DMS 273 (cell line): ENCODE data around the gene CEP78.
A peak's percentile ranks its signal among the peaks of the same experiment; 100 is the strongest.
"Not testable (repeated sequence)": the region's sequence is repeated elsewhere in the genome, so short reads cannot be mapped to it uniquely, and the experiment has no call there.

Source experiments
- DNase-seq: peaks from one replicate; lab custom pipeline; 2025; ENCODE audit not compliant: unreplicated experiment; lab: John Stamatoyannopoulos, UW

Gene CEP78

DNA sequence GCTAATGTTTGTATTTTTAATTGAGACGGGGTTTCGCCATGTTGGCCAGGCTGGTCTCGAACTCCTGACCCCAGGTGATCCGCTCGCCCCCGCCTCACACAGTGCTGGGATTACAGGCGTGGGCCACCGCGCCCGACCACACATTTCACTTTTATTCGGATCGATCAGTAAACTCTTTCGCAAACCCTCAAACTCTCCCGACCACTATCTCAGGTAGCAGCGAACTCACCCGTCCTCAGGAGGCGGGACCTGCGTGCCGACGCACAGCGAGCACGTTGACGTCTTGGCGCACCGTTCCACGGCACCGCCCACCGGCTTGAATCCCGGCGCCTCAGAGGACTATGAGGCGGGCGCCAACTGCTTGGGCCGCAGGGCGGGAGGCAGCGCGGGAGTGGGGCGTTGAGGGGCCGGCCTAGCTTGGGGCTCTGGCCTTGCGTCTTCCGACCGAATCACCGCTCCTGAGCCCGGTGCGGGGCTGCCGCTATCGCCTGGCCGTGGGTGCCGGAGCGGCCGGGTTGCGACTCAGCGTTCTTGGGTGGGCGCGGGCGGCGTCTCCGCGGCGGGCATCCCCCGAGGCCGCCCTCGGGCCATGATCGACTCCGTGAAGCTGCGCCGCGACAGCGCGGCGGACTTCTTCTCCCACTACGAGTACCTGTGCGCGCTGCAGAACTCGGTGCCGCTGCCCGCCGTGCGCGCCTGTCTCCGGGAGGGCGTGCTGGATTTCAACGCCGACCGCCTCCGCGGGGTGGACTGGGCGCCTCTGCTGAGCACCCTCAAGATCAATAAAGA is at the start of gene CEP78:
Gene CEP78 (plus strand): TSS at position 314 of the 789 bp plus-strand sequence. CDS start 276 bp downstream, at position 590.
- DNase-seq = peak; percentile 97

DNA sequence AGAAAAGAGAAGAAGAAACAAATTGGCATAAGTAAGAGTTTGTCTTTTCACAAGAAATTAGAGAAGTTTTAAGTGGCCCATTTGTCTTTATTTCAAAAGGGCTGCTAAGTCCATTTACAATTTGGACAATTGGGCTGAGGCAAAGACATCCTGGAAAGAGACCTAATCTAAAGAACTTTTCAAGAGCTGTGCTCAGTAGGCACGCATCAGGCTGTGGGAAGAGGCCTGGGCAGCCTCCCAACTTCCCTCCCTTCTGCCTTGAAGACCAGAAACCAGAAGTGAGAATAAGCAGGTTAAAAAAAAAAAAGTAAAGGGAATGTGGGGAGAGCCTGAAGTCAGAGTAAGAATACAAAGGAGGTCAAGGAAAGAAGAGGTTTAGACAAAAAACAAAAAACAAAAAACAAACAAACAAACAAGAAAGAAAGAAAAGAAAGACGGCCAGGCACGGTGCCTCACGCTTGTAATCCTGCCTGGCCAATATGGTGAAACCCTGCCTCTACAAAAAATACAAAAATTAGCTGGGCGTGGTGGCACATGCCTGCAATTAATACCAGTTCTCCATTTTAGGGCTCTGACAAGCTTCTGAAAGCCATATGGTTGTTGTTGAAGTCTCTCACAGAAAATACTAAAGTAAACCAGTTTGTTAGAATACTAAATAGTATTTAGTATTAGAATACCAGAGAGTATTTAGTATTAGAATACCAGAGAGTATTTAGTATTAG is 48.0 kb upstream of the CEP78 start:
- DNase-seq = peak; percentile 22

- no peak for DNase-seq
These were observed 47.3 kb upstream of the CEP78 start for GRCh38 chr9:78188594-78188993.

- no peak for DNase-seq
These were observed 46.9 kb upstream of the CEP78 start for GRCh38 chr9:78189001-78189400.

- no peak for DNase-seq
These were observed 46.4 kb upstream of the CEP78 start for GRCh38 chr9:78189461-78189860.

GRCh38 chr9:78191931-78192330 is 43.9 kb upstream of the CEP78 start:
- DNase-seq = no peak

GRCh38 chr9:78196258-78196657 is 39.6 kb upstream of the CEP78 start:
- no peak for DNase-seq

DNA sequence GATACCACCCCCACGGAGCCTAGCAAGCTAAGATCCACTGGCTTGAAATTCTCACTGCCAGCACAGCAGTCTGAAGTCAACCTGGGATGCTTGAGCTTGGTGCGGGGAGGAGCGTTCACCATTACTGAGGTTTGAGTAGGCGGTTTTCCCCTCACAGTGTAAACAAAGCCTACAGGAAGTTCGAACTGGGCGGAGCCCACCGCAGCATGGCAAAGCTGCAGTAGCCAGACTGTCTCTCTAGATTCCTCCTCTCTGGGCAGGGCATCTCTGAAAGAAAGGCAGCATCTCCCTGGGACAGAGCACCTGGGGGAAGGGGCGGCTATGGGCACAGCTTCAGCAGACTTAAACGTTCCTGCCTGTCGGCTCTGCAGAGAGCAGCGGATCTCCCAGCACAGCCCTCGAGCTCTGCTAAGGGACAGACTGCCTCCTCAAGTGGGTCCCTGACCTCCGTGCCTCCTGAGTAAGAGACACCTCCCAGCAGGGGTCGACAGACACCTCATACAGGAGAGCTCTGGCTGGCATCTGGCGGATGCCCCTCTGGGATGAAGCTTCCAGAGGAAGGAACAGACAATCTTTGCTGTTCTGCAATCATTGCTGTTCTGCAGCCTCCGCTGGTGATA is 34.6 kb upstream of the CEP78 start:
- DNase-seq = not testable (repeated sequence)

DNA sequence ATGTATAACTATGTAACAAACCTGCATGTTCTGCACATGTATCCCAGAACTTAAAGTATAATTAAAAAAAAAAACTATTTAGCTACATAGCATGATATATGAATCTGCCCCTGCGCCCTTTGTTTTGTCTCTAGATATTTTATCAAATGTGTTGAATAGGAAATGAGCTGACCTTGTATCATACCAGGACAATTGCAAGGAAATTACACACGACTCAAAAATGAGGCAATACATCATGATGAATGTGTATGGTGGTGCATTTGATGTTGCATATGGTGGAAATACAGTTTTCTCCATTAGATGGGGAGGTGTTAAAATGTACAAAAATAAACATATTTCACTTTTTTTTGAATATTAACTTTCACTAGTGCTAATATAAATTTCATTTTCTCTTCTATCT is 28.6 kb upstream of the CEP78 start:
- DNase-seq = no peak

GRCh38 chr9:78207901-78208300 is 28.0 kb upstream of the CEP78 start:
- DNase-seq = no peak

GRCh38 chr9:78209127-78209526 is 26.7 kb upstream of the CEP78 start:
- DNase-seq = no peak

DNA sequence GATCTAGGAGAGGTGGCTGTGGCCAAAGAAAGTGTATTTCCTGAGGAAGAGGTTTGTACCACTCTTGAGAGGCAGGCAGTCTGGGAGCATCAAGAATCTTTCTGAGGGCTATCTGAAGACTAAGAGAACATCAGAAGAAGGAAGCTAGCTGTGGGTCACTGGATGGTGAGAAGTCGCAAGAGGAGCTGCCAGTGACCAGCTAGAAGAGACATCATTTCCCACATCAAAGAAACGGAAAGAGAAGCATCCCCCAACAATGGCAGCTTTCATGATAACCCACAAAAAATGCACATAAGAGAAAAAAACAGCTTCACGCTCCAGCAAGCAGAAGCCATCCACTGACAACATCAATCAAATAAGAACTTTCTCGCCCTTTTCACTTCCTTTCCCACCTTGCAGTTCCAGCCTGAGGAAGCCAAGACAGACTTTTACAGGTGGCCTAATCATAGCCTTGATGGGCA is 25.0 kb upstream of the CEP78 start:
- DNase-seq = no peak

- no peak for DNase-seq
These were observed 23.0 kb upstream of the CEP78 start for GRCh38 chr9:78212868-78213267.

DNA sequence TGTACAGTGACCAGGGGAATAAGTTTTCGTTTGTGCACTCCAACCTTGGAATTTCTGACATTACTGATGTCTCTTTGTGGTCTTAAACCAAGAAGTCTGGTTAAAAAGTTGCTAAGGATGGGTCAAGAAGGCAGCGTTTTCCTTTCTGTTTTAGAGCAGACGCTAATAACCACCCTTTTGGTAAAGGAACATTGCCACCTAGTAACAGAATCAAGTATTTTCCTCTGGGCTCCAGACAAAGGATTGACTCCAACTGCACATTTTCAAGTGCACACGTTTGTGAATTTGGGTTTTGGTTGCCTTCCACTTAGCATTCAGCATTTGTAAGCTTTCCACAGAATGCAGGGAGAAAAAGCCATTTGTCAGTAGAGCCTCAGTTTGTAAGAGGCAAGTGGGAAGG is 22.2 kb upstream of the CEP78 start:
- peak; percentile 31 for DNase-seq

- peak; percentile 2 for DNase-seq
These were observed 21.4 kb upstream of the CEP78 start for GRCh38 chr9:78214492-78214891.

DNA sequence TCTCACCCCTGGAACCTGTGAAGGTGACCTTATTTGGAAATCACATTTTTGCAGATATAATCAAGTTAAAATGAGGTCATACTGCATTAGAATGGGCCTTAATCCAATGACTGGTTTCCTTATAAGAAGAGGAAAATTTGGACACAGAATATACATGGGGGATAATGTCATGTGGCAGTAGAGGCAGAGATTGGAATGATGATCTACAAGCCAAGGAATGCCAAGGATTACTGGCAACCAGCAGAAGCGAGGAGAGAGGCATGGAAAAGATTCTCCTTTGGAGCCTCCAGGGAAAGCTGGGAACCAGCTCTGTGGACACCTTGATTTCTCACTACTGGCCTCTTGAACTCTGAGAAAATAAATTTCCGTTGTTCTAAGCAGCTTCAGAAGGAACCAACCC is 20.2 kb upstream of the CEP78 start:
- DNase-seq = no peak

DNA sequence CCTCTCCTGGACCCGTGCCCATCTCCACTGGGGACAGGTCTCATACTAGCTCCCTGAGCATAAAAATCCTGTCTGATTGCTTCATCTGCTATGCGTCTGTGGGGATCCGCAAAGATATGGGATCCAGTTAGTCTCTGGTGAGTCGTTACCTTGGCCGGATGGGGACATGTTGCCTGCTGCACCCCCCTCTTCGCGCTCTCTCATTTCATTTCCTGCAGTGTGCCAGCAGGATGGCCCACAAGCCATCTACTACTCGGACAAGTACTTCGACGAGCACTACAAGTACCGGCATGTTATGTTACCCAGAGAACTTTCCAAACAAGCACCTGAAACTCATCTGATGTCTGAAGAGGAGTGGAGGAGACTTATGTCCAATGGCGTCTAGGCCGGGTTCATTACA is 17.0 kb upstream of the CEP78 start:
- DNase-seq = no peak

DNA sequence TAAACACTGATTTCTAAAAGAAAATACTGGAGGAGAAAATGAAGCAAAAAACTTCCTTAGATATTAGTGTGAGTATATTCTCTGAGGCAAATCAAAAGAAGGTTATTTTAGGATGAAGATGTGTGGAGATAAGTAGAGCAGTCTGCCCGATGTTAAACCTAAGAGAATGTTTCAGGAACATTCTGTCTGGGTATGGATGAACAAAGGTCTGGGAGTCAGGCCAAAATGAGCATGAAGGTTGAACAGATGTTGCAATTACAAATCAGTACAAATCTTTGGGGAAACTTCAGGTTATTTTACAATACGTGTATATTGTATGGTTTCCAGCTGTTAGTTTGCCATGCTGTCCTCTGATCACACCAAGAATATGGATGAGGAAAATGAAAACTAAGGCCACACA is 14.4 kb upstream of the CEP78 start:
- DNase-seq = no peak

DNA sequence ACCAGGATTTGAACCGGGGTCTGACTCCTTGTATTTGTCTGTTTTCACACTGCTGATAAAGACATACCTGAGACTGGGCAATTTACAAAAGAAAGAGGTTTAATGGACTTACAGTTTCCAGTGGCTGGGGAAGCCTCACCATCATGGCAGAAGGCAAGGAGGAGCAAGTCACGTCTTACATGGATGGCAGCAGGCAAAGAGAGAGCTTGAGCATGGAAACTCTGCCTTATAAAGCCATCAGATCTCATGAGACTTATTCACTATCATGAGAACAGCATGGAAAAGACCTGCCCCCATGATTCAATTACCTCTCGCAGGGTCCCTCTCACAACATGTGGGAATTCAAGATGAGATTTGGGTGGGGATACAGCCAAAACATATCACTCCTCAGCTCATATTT is 14.0 kb upstream of the CEP78 start:
- not testable (repeated sequence) for DNase-seq

GRCh38 chr9:78230761-78231160 is 5.1 kb upstream of the CEP78 start:
- DNase-seq = no peak

- DNase-seq = not testable (repeated sequence)
These were observed 3.4 kb upstream of the CEP78 start for GRCh38 chr9:78232471-78232870.

DNA sequence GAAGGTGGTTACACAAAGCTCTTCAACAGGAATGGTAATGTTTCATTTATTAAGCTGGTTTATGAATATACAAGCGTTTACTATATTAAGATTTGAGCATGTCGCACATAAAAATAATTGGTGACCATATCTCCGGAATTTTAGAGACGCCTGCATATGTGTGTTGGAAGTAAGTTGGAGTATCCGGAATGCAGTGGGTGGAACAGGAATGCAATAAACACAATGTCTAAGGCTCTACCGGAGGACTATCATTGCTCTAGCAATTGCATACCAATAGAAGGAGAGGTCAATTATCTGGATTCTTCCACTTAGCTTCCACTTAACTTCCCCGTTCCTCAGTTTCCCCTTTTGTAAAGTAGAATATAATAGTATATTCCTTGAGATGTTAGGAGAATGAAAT is 1.1 kb upstream of the CEP78 start:
- DNase-seq = no peak
